ENCODE measurements around the gene FAT1.
"Not testable (repeated sequence)": the region's sequence is repeated elsewhere in the genome, so short reads cannot be mapped to it uniquely, and the experiment has no call there.

FAT1 gene

DNA sequence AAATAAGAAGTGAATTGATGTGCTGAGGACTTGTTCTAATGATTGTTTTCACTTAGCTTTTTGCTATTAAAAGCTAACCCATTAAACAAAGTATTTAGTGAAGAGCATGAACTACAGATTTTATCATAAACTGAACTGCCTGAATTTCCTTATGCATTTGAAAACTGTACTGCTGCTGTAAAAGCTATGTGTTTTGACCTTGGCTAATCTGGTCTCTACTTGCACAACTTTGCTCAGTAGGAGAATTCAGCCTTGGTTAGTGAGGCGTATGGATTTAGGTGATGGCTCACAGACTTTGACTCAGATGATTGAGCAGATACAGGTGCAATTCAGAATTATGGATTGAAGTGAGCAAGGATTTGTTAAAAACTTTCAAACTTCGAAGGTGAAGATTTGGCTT lies 38.7 kb upstream of the FAT1 start:
- no peak for DNase-seq (ENCODE audit: low read depth)
- no peak overlapping the region for H3K4me3 ChIP-seq (ENCODE audit: low read depth, low read length)
- TF ChIP-seq, protein P1, sequence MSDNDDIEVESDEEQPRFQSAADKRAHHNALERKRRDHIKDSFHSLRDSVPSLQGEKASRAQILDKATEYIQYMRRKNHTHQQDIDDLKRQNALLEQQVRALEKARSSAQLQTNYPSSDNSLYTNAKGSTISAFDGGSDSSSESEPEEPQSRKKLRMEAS (IDR thresholded peaks at IDR 0.05; ENCODE audit: low read depth, low read length) = no peak
- TF ChIP-seq MYC (IDR thresholded peaks at IDR 0.05; ENCODE audit: low read depth, low read length) = no peak
- no peak for TF ChIP-seq POLR2A (IDR thresholded peaks at IDR 0.05; ENCODE audit: extremely low read depth, insufficient read length)
- TF ChIP-seq, protein P2, sequence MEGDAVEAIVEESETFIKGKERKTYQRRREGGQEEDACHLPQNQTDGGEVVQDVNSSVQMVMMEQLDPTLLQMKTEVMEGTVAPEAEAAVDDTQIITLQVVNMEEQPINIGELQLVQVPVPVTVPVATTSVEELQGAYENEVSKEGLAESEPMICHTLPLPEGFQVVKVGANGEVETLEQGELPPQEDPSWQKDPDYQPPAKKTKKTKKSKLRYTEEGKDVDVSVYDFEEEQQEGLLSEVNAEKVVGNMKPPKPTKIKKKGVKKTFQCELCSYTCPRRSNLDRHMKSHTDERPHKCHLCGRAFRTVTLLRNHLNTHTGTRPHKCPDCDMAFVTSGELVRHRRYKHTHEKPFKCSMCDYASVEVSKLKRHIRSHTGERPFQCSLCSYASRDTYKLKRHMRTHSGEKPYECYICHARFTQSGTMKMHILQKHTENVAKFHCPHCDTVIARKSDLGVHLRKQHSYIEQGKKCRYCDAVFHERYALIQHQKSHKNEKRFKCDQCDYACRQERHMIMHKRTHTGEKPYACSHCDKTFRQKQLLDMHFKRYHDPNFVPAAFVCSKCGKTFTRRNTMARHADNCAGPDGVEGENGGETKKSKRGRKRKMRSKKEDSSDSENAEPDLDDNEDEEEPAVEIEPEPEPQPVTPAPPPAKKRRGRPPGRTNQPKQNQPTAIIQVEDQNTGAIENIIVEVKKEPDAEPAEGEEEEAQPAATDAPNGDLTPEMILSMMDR (IDR thresholded peaks at IDR 0.05; ENCODE audit: low read depth, low read length) = no peak

DNA sequence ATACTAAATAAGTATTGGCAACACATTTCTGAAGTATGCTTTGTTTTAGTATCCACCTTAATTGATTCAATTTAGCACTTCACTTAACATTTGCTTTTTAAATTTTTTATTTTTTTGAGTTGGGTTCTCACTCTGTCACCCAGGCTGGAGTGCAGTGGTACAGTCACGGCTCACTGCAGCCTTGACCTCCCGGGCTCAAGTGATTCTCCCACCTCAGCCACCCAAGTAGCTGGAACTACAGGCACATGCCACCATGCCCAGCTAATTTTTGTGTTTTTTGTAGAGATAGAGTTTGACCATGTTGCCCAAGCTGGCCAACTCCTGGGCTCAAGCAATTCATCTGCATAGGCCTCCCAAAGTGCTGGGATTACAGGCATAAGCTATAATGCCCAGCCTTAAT lies 38.3 kb upstream of the FAT1 start:
- DNase-seq (ENCODE audit: low read depth); H3K4me3 ChIP-seq (ENCODE audit: low read depth, low read length): not testable (repeated sequence)

DNA sequence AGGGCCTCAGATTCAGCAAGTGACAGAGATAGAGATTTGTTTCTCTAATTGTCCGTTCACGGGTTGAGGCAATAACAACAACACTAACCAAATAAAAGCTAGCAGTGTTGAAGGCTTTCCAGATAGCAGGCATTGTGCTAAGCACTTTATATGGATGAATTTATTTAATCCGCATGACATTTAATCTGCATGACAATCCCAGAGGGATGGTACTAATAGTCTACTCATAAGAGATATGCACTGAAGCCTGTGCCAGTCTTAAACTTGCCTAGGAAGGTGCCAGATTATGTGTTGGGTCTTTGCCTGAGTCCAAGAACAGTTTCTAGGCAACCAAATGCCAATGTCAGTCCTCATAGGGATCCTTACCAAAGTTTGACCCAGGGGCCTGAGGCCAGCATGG lies 37.7 kb upstream of the FAT1 start:
- no peak for DNase-seq (ENCODE audit: low read depth)

DNA sequence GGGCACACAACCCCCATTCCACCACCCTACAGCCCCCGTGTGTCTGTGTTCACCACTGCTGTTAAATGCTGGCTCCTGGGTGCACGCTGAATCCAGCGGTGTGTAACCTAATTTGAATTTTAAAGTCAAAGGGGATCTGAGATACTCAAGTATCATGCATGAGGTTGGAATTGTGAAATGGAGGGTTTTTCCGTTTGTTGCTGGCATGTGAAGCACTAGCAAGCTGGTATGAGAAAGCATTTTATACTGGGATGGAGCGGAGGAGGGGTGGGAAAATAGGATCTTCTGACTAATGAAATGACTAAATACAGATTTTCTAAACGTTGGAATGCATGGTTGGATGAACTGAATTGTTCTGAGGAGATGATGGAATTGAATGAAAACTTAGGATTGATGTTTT lies 36.9 kb upstream of the FAT1 start:
- DNase-seq (ENCODE audit: low read depth) = no peak
- TF ChIP-seq, protein P2 (IDR thresholded peaks at IDR 0.05; ENCODE audit: low read depth, low read length) = no peak
- TF ChIP-seq MYC (IDR thresholded peaks at IDR 0.05; ENCODE audit: low read depth, low read length) (no peak), POLR2A (IDR thresholded peaks at IDR 0.05; ENCODE audit: extremely low read depth, insufficient read length) (no peak)
- TF ChIP-seq, protein P1 (IDR thresholded peaks at IDR 0.05; ENCODE audit: low read depth, low read length) = no peak
- H3K4me3 ChIP-seq (ENCODE audit: low read depth, low read length) = no peak overlapping the region

More for the DNA sequence above, 37.7 kb upstream of the FAT1 start:
- TF ChIP-seq MYC (IDR thresholded peaks at IDR 0.05; ENCODE audit: low read depth, low read length) (no peak), POLR2A (IDR thresholded peaks at IDR 0.05; ENCODE audit: extremely low read depth, insufficient read length) (no peak)
- TF ChIP-seq, protein P2 (IDR thresholded peaks at IDR 0.05; ENCODE audit: low read depth, low read length) = no peak
- TF ChIP-seq, protein P1 (IDR thresholded peaks at IDR 0.05; ENCODE audit: low read depth, low read length) = no peak
- no peak overlapping the region for H3K4me3 ChIP-seq (ENCODE audit: low read depth, low read length)

DNA sequence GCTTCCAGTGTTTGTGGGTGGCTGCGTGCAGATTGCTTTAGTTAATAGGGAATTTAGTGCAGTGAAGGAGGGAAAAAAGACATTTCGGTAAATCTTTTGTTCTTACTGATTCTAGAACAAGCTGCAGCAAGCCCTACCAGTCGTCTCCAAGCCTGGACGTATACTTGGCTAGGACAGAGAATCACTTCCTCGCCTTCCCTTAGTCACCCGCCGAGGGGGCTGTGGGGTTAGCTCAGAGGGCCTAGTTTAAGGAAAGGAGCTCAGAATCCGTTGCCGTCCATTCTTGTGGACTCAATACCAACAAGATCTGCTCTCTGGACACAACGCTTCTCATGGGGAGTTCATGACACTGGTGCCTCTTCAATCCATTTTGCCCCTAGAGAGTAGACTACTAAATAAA lies 36.3 kb upstream of the FAT1 start:
- DNase-seq (ENCODE audit: low read depth) = no peak
- TF ChIP-seq, protein P1 (IDR thresholded peaks at IDR 0.05; ENCODE audit: low read depth, low read length) = no peak
- TF ChIP-seq MYC (IDR thresholded peaks at IDR 0.05; ENCODE audit: low read depth, low read length) = no peak
- TF ChIP-seq, protein P2 (IDR thresholded peaks at IDR 0.05; ENCODE audit: low read depth, low read length) = no peak
- no peak for TF ChIP-seq POLR2A (IDR thresholded peaks at IDR 0.05; ENCODE audit: extremely low read depth, insufficient read length)
- H3K4me3 ChIP-seq (ENCODE audit: low read depth, low read length) = no peak overlapping the region

DNA sequence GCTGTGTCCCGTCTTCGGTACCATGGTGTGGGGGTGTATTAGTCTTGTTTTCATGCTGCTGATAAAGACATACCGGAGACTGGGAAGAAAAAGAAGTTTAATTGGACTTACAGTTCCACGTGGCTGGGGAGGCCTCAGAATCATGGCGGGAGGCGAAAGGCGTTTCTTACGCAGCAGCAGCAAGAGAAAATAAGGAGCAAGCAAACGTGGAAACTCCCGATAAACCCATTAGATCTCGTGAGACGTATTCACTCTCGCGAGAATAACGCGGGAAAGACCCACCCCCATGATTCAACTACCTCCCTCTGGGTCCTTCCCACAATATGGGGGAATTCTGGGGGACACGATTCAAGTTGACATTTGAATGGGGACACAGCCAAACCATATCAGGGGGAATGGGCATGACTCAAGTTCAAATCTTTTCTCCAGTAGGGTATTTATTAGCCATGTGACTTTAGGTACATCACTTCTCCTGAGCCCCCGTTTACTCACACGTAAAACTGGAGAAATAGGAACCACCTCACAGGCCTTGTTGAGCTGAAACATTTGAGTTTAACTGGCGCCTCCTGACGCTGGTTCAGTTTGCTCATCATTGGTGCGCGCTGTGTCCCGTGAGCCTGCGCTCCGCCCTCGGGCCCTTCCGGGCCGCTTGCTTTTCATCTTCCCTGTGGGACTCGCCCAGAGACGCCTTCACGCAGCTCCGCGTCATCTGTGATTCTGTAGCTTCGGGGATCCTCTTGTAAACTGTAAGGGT lies 35.5 kb upstream of the FAT1 start:
- TF ChIP-seq, protein P1 (IDR thresholded peaks at IDR 0.05; ENCODE audit: low read depth, low read length) = no peak
- TF ChIP-seq, protein P2 (IDR thresholded peaks at IDR 0.05; ENCODE audit: low read depth, low read length) = no peak
- TF ChIP-seq POLR2A (IDR thresholded peaks at IDR 0.05; ENCODE audit: extremely low read depth, insufficient read length) (no peak), MYC (IDR thresholded peaks at IDR 0.05; ENCODE audit: low read depth, low read length) (no peak)
- no peak for DNase-seq (ENCODE audit: low read depth)
- no peak overlapping the region for H3K4me3 ChIP-seq (ENCODE audit: low read depth, low read length)

Measured in NB4 (cell line).